ENCODE data around the gene MOGAT3. TPM values are rescaled to one million over a fixed set of nuclear protein-coding genes. Genes with fewer than 3 reads are reported as not detected.
A peak's percentile ranks its signal among the peaks of the same experiment; 100 is the strongest.

Gene MOGAT3
- total and polyA plus RNA-seq, 4 donors = 5.4 TPM; not detected in 3

GRCh38 chr7:101241015-101241363 lies 40.2 kb upstream of the MOGAT3 start:
- H3K27me3 ChIP-seq (ENCODE audit: control insufficient read depth in 1 of 2, insufficient read depth in 2 of 2, low read length in 1 of 2) = no peaks in the 10 kb centered on the region
- intact Hi-C loops (cut with DNase I) = no loop called here
- ATAC-seq (ENCODE audit: low FRiP score) = no peak
- no peak for DNase-seq
- no peaks in the 10 kb centered on the region for H3K9me3 ChIP-seq (ENCODE audit: control insufficient read depth, low read length)
- no peaks in the 10 kb centered on the region for H3K36me3 ChIP-seq (ENCODE audit: control insufficient read depth in 1 of 2, insufficient read depth in 2 of 2, low read length in 1 of 2)
- no peaks in the 10 kb centered on the region for H3K4me1 ChIP-seq (ENCODE audit: control insufficient read depth in 1 of 2, insufficient read depth in 2 of 2, low read length in 2 of 2)
- WGBS, 2 donors = 90% methylated on average over 12 of the region's 12 CpGs
- H3K27ac ChIP-seq (ENCODE audit: low read depth in 1 of 2, low read length in 2 of 2) = no peak overlapping the region
- H3K4me3 ChIP-seq (ENCODE audit: low read length in 2 of 2) = no peak overlapping the region

GRCh38 chr7:101240226-101241014 lies 39.6 kb upstream of the MOGAT3 start:
- Histone ChIP-seq H3K27me3 (ENCODE audit: control insufficient read depth in 1 of 2, insufficient read depth in 2 of 2, low read length in 1 of 2) (no peaks in the 10 kb centered on the region), H3K9me3 (ENCODE audit: control insufficient read depth, low read length) (no peaks in the 10 kb centered on the region), H3K27ac (ENCODE audit: low read depth in 1 of 2, low read length in 2 of 2) (no peak overlapping the region), H3K36me3 (ENCODE audit: control insufficient read depth in 1 of 2, insufficient read depth in 2 of 2, low read length in 1 of 2) (no peaks in the 10 kb centered on the region), H3K4me1 (ENCODE audit: control insufficient read depth in 1 of 2, insufficient read depth in 2 of 2, low read length in 2 of 2) (no peaks in the 10 kb centered on the region), H3K4me3 (ENCODE audit: low read length in 2 of 2) (no peak overlapping the region)
- intact Hi-C loops (cut with DNase I) = no loop called here
- 87 to 88% methylated on average over 32 of the region's 32 CpGs for WGBS, 2 donors
- ATAC-seq (ENCODE audit: low FRiP score) (no peak), DNase-seq (no peak)

GRCh38 chr7:101239951-101240220 lies 39.0 kb upstream of the MOGAT3 start:
- 87 to 90% methylated on average over 9 of the region's 9 CpGs for WGBS, 2 donors
- no peaks in the 10 kb centered on the region for H3K9me3 ChIP-seq (ENCODE audit: control insufficient read depth, low read length)
- DNase-seq (no peak), ATAC-seq (ENCODE audit: low FRiP score) (no peak)
- no peak overlapping the region for H3K4me3 ChIP-seq (ENCODE audit: low read length in 2 of 2)
- no peaks in the 10 kb centered on the region for H3K27me3 ChIP-seq (ENCODE audit: control insufficient read depth in 1 of 2, insufficient read depth in 2 of 2, low read length in 1 of 2)
- no peaks in the 10 kb centered on the region for H3K4me1 ChIP-seq (ENCODE audit: control insufficient read depth in 1 of 2, insufficient read depth in 2 of 2, low read length in 2 of 2)
- H3K36me3 ChIP-seq (ENCODE audit: control insufficient read depth in 1 of 2, insufficient read depth in 2 of 2, low read length in 1 of 2) = no peaks in the 10 kb centered on the region
- H3K27ac ChIP-seq (ENCODE audit: low read depth in 1 of 2, low read length in 2 of 2) = no peak overlapping the region
- intact Hi-C loops (cut with DNase I) = no loop called here

DNA sequence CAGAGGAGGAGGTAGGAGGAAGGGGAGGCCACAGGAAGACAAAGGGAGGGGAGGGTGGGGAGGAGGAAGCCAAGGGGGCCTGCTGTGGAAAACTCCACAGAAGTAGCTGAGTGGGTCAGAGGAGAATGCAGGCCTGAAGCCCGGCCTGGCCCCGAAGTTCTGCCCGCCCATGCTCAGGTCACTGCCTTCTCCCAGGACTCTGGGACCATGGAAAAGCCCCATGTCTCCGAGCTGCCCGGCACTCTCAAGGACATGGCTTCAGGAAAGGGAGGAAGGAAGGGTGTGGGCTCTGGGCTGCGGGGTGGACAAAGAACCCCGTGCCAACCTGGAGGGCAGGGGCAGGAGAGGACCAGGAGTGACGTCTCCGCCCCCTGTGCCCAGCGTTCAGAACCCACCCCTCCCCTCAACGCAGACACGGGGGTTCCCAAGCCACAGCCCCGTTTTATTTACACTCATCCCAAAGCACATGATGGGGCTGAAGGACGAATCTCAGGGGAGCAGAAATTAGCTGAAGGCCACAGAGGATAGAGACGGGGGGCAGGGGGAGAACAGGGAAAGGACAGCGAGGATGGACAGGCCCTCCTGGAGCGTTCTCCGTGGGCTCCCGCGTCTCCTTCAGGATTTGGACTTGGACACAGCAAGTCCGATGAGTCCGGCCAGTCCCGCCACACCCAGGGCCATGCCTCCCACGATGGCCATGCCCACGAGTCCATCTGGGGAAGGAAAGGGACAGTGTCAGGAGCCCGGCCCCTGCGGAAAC lies 38.5 kb upstream of the MOGAT3 start:
- H3K27me3 ChIP-seq (ENCODE audit: control insufficient read depth in 1 of 2, insufficient read depth in 2 of 2, low read length in 1 of 2) = no peaks in the 10 kb centered on the region
- H3K27ac ChIP-seq (ENCODE audit: low read depth in 1 of 2, low read length in 2 of 2) = no peak overlapping the region
- no peaks in the 10 kb centered on the region for H3K9me3 ChIP-seq (ENCODE audit: control insufficient read depth, low read length)
- H3K4me1 ChIP-seq (ENCODE audit: control insufficient read depth in 1 of 2, insufficient read depth in 2 of 2, low read length in 2 of 2) = no peaks in the 10 kb centered on the region
- H3K36me3 ChIP-seq (ENCODE audit: control insufficient read depth in 1 of 2, insufficient read depth in 2 of 2, low read length in 1 of 2) = no peaks in the 10 kb centered on the region
- no peak for ATAC-seq (ENCODE audit: low FRiP score)
- intact Hi-C loops (cut with DNase I) = no loop called here
- no peak overlapping the region for H3K4me3 ChIP-seq (ENCODE audit: low read length in 2 of 2)
- 79 to 82% methylated on average over 27 of the region's 27 CpGs for WGBS, 2 donors
- no peak for DNase-seq

GRCh38 chr7:101238226-101239182 lies 37.7 kb upstream of the MOGAT3 start:
- no peaks in the 10 kb centered on the region for H3K4me1 ChIP-seq (ENCODE audit: control insufficient read depth in 1 of 2, insufficient read depth in 2 of 2, low read length in 2 of 2)
- H3K27ac ChIP-seq (ENCODE audit: low read depth in 1 of 2, low read length in 2 of 2) = no peak overlapping the region
- intact Hi-C loops (cut with DNase I) = no loop called here
- no peak overlapping the region for H3K4me3 ChIP-seq (ENCODE audit: low read length in 2 of 2)
- no peaks in the 10 kb centered on the region for H3K36me3 ChIP-seq (ENCODE audit: control insufficient read depth in 1 of 2, insufficient read depth in 2 of 2, low read length in 1 of 2)
- WGBS, 2 donors = 71 to 72% methylated on average over 28 of the region's 28 CpGs
- ATAC-seq (ENCODE audit: low FRiP score) (no peak), DNase-seq (no peak)
- H3K9me3 ChIP-seq (ENCODE audit: control insufficient read depth, low read length) = no peaks in the 10 kb centered on the region
- no peaks in the 10 kb centered on the region for H3K27me3 ChIP-seq (ENCODE audit: control insufficient read depth in 1 of 2, insufficient read depth in 2 of 2, low read length in 1 of 2)

- DNase-seq (peak; percentile 72 to 89), ATAC-seq (ENCODE audit: low FRiP score) (peak; percentile 72)
- Histone ChIP-seq H3K9me3 (ENCODE audit: control insufficient read depth, low read length) (no peaks in the 10 kb centered on the region), H3K36me3 (ENCODE audit: control insufficient read depth in 1 of 2, insufficient read depth in 2 of 2, low read length in 1 of 2) (no peaks in the 10 kb centered on the region), H3K27ac (ENCODE audit: low read depth in 1 of 2, low read length in 2 of 2) (no peak within 1 kb of the TSS), H3K4me3 (ENCODE audit: low read length in 2 of 2) (no peak within 1 kb of the TSS), H3K27me3 (ENCODE audit: control insufficient read depth in 1 of 2, insufficient read depth in 2 of 2, low read length in 1 of 2) (no peaks in the 10 kb centered on the region), H3K4me1 (ENCODE audit: control insufficient read depth in 1 of 2, insufficient read depth in 2 of 2, low read length in 2 of 2) (no peaks in the 10 kb centered on the region)
- intact Hi-C loops (cut with DNase I) = no loop called here
- 54 to 58% methylated on average over 31 of the region's 31 CpGs for WGBS, 2 donors
Observed at GRCh38 chr7:101237206-101238067, 36.6 kb upstream of the MOGAT3 start, which contains the start of gene CLDN15. CLDN15 (minus strand) TSS chr7:101237802; CDS start chr7:101237581, 221 bp downstream.

- intact Hi-C loops (cut with DNase I) = no loop called here
- Histone ChIP-seq H3K9me3 (ENCODE audit: control insufficient read depth, low read length) (no peaks in the 10 kb centered on the region), H3K4me1 (ENCODE audit: control insufficient read depth in 1 of 2, insufficient read depth in 2 of 2, low read length in 2 of 2) (no peaks in the 10 kb centered on the region), H3K27me3 (ENCODE audit: control insufficient read depth in 1 of 2, insufficient read depth in 2 of 2, low read length in 1 of 2) (no peaks in the 10 kb centered on the region), H3K27ac (ENCODE audit: low read depth in 1 of 2, low read length in 2 of 2) (no peak overlapping the region), H3K36me3 (ENCODE audit: control insufficient read depth in 1 of 2, insufficient read depth in 2 of 2, low read length in 1 of 2) (no peaks in the 10 kb centered on the region), H3K4me3 (ENCODE audit: low read length in 2 of 2) (no peak overlapping the region)
- no peak for ATAC-seq (ENCODE audit: low FRiP score)
- 88 to 91% methylated on average over 20 to 21 of the region's 21 CpGs for WGBS, 2 donors
- DNase-seq = no peak
Observed at GRCh38 chr7:101236292-101236835, 35.5 kb upstream of the MOGAT3 start.

DNA sequence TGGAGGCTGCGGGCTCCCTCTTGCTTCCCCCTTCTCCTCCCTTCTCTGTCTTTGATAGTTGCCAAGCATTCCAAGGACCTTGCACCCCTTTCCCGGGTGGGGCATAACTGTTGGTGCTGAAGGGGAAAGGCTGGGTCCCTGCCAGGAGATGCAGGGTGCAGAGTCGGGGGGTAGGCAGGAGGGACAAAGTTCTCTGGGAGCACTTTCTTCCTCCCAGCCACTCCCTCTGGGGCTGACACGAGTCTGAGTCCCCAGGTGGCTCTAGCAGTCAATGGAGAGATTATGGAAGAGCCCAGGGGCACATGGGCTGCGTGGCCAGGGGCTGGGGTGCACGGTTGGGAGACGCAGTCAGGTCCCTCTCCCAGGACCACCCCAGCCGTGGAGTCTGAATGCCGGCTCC lies 34.7 kb upstream of the MOGAT3 start:
- 77 to 80% methylated on average over 9 of the region's 9 CpGs for WGBS, 2 donors
- Histone ChIP-seq H3K36me3 (ENCODE audit: control insufficient read depth in 1 of 2, insufficient read depth in 2 of 2, low read length in 1 of 2) (no peaks in the 10 kb centered on the region), H3K27me3 (ENCODE audit: control insufficient read depth in 1 of 2, insufficient read depth in 2 of 2, low read length in 1 of 2) (no peaks in the 10 kb centered on the region), H3K4me1 (ENCODE audit: control insufficient read depth in 1 of 2, insufficient read depth in 2 of 2, low read length in 2 of 2) (no peaks in the 10 kb centered on the region), H3K9me3 (ENCODE audit: control insufficient read depth, low read length) (no peaks in the 10 kb centered on the region), H3K4me3 (ENCODE audit: low read length in 2 of 2) (no peak overlapping the region), H3K27ac (ENCODE audit: low read depth in 1 of 2, low read length in 2 of 2) (no peak overlapping the region)
- intact Hi-C loops (cut with DNase I) = no loop called here
- ATAC-seq (ENCODE audit: low FRiP score) (no peak), DNase-seq (no peak)
